Vagina (tissue), 2 donors: ENCODE data around the gene KRTAP13-4. TPM values are rescaled to one million over a fixed set of nuclear protein-coding genes. Genes with fewer than 3 reads are reported as not detected.

Experiments used
- DNase-seq, 2 donors: peaks; one replicate each; pipeline ENCODE4 v3.0.0-alpha.2; 2017; ENCODE audit errors: extremely low spot score in 2 of 2
- H3K27ac ChIP-seq: fragments of 200-600 bp; sonication (generic); one replicate; pipeline ENCODE4 v1.5.1; 2019
- H3K27me3 ChIP-seq: fragments of 200-600 bp; sonication (generic); one replicate; pipeline ENCODE4 v1.5.1; 2019
- H3K36me3 ChIP-seq, 2 donors: fragments of 200-600 bp; sonication (generic); one replicate each; pipeline ENCODE4 v1.5.1; 2017 to 2019
- H3K4me1 ChIP-seq: fragments of 200-600 bp; sonication (generic); one replicate; pipeline ENCODE4 v1.5.1; 2019
- H3K4me3 ChIP-seq, 2 donors: fragments of 200-600 bp; sonication (generic); 1 replicate in 1 of 2; 2 replicates in 1 of 2; pipeline ENCODE4 v1.5.1; 2016 to 2019
- H3K9me3 ChIP-seq: fragments of 200-600 bp; sonication (generic); one replicate; pipeline ENCODE4 v1.5.1; 2019
- POLR2A ChIP-seq, 2 donors: fragments of 450-650 bp; IDR thresholded peaks; one replicate each; pipeline ENCODE4 v1.6.1; 2017; ENCODE audit warnings: antibody characterized with exemption in 2 of 2, mild to moderate bottlenecking in 2 of 2, moderate library complexity in 2 of 2
- POLR2AphosphoS5 ChIP-seq, 2 donors: sonication (generic); formaldehyde crosslinking; IDR thresholded peaks; one replicate each; pipeline ENCODE4 v1.9.0; 2017; ENCODE audit warnings: antibody characterized with exemption in 2 of 2, mild to moderate bottlenecking in 2 of 2, low read depth in 1 of 2; ENCODE audit not compliant: insufficient read depth in 1 of 2
- intact Hi-C: fragments of 100-400 bp; cut with DNase I; formaldehyde crosslinking; loops from one replicate; pipeline ENCODE4 v1.15.1; 2023
- total RNA-seq: library from RNA; depleted of rRNA; stranded (reverse); fragments of >200 nt; gene quantifications from one replicate; pipeline ENCODE4 v1.2.3, GENCODE V29; 2016
- TF ChIP-seq, protein P1 (sequence below), 3 experiments: fragments of 450-650 bp in 2 of 3; fragments of 200-600 bp in 1 of 3; sonication (generic) in 1 of 3; IDR thresholded peaks; one replicate each; pipeline ENCODE4 v1.5.1; 2017 to 2019; ENCODE audit warnings: antibody characterized with exemption in 3 of 3, mild to moderate bottlenecking in 2 of 3, moderate library complexity in 2 of 3

The KRTAP13-4 gene
- total RNA-seq = not detected

GRCh38 chr21:30430170-30430655 is at the start of gene KRTAP13-4:
KRTAP13-4 (plus strand) TSS chr21:30430220; CDS start chr21:30430276, 56 bp downstream.
- Histone ChIP-seq H3K9me3 (no peaks in the 10 kb centered on the region), H3K27me3 (no peaks in the 10 kb centered on the region), H3K36me3 (no peaks in the 10 kb centered on the region), H3K27ac (no peak within 1 kb of the TSS), H3K4me1 (no peaks in the 10 kb centered on the region), H3K4me3 (no peak within 1 kb of the TSS)
- TF ChIP-seq, protein P1, sequence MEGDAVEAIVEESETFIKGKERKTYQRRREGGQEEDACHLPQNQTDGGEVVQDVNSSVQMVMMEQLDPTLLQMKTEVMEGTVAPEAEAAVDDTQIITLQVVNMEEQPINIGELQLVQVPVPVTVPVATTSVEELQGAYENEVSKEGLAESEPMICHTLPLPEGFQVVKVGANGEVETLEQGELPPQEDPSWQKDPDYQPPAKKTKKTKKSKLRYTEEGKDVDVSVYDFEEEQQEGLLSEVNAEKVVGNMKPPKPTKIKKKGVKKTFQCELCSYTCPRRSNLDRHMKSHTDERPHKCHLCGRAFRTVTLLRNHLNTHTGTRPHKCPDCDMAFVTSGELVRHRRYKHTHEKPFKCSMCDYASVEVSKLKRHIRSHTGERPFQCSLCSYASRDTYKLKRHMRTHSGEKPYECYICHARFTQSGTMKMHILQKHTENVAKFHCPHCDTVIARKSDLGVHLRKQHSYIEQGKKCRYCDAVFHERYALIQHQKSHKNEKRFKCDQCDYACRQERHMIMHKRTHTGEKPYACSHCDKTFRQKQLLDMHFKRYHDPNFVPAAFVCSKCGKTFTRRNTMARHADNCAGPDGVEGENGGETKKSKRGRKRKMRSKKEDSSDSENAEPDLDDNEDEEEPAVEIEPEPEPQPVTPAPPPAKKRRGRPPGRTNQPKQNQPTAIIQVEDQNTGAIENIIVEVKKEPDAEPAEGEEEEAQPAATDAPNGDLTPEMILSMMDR (IDR thresholded peaks at IDR 0.05) = no peak
- TF ChIP-seq POLR2A (IDR thresholded peaks at IDR 0.05) = no peak
- TF ChIP-seq POLR2AphosphoS5 (IDR thresholded peaks at IDR 0.05; ENCODE audit: insufficient read depth in 1 of 2, low read depth in 1 of 2) = no peak
- intact Hi-C loops = no loop called here
- no peak for DNase-seq

DNA sequence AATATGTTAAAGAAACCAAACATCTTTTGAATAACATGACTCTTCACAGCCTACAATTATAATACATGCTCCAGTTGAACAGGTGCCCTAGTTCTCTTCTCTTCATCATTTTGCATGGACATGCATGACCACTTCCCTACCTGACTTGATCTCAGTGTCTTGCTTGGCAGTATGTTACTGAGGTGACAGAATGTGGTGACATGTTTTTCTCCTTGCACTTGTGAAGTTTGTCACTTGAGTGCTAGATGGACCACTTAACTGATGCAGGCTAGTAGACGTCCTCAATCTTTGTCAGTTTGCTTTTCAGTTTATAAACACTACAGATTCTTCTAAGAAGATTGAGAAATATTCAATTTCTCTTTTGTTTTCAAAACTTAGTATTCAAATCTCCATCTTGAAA is 47.8 kb upstream of the KRTAP13-4 start:
- Histone ChIP-seq H3K27ac (no peak overlapping the region), H3K4me1 (no peaks in the 10 kb centered on the region), H3K27me3 (no peaks in the 10 kb centered on the region), H3K36me3 (no peaks in the 10 kb centered on the region), H3K4me3 (no peak overlapping the region), H3K9me3 (no peaks in the 10 kb centered on the region)
- DNase-seq = no peak
- TF ChIP-seq, protein P1 (IDR thresholded peaks at IDR 0.05) = no peak
- no peak for TF ChIP-seq POLR2AphosphoS5 (IDR thresholded peaks at IDR 0.05; ENCODE audit: insufficient read depth in 1 of 2, low read depth in 1 of 2)
- TF ChIP-seq POLR2A (IDR thresholded peaks at IDR 0.05) = no peak
- intact Hi-C loops = no loop called here

DNA sequence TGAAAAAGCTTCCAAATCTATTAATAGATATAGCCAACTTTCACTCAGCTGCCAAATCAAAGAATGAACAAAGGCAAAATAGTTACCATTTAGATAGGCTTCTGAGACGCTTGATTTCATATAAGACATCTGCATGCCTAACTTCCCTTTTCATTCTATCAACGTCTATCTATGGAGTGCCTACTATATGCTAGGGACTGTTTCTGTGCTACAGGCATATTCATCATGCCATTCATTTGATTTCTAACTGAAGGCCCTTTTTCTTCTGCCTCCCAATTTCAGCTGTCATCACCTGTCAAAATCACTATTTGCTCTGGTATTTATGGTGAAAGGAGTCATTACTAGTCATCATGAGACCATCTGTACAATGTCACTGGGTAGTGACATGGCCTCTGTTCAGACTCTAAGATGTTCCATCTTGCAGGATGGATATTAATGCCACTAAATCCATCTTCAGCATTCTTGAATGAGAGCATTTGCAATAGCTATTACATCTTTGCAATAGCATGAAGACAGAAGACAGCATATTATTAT is 38.5 kb upstream of the KRTAP13-4 start:
- H3K27ac ChIP-seq = no peak overlapping the region
- TF ChIP-seq POLR2A (IDR thresholded peaks at IDR 0.05) (no peak), POLR2AphosphoS5 (IDR thresholded peaks at IDR 0.05; ENCODE audit: insufficient read depth in 1 of 2, low read depth in 1 of 2) (no peak)
- TF ChIP-seq, protein P1 (IDR thresholded peaks at IDR 0.05) = no peak
- no peaks in the 10 kb centered on the region for H3K36me3 ChIP-seq
- no peaks in the 10 kb centered on the region for H3K9me3 ChIP-seq
- no peak overlapping the region for H3K4me3 ChIP-seq
- no peaks in the 10 kb centered on the region for H3K27me3 ChIP-seq
- H3K4me1 ChIP-seq = no peaks in the 10 kb centered on the region
- intact Hi-C loops = no loop called here
- no peak for DNase-seq

DNA sequence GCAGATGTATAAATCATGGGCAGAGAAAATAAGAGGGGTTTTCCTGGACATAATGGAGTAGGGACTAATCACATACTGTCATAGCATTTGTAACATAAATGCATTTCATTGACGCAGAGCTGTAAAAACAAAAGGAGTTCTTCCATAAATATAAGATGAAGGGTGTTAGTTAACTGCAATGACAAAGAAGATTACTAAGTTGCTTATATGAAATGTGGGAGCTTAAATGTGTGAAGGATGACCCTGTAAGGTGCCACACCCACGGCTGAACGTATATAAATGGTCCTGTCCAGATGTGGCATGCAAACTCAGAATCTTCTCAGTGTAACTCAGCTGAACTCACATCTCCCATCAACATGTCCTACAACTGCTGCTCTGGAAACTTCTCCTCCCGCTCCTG is 34.3 kb upstream of the KRTAP13-4 start, which contains the start of gene KRTAP13-1:
KRTAP13-1 (plus strand) TSS at position 301 of the 400 bp plus-strand sequence; CDS start at position 357, 56 bp downstream.
- no peaks in the 10 kb centered on the region for H3K9me3 ChIP-seq
- no peaks in the 10 kb centered on the region for H3K4me1 ChIP-seq

More for the DNA sequence above, 34.3 kb upstream of the KRTAP13-4 start, which contains the start of gene KRTAP13-1:
- no peak for DNase-seq
- intact Hi-C loops = no loop called here
- TF ChIP-seq, protein P1 (IDR thresholded peaks at IDR 0.05) = no peak
- no peak for TF ChIP-seq POLR2A (IDR thresholded peaks at IDR 0.05)
- TF ChIP-seq POLR2AphosphoS5 (IDR thresholded peaks at IDR 0.05; ENCODE audit: insufficient read depth in 1 of 2, low read depth in 1 of 2) = no peak
- Histone ChIP-seq H3K4me3 (no peak within 1 kb of the TSS), H3K36me3 (no peaks in the 10 kb centered on the region), H3K27me3 (no peaks in the 10 kb centered on the region), H3K27ac (no peak within 1 kb of the TSS)
